ENCODE data around the gene C5AR1.

The C5AR1 gene

DNA sequence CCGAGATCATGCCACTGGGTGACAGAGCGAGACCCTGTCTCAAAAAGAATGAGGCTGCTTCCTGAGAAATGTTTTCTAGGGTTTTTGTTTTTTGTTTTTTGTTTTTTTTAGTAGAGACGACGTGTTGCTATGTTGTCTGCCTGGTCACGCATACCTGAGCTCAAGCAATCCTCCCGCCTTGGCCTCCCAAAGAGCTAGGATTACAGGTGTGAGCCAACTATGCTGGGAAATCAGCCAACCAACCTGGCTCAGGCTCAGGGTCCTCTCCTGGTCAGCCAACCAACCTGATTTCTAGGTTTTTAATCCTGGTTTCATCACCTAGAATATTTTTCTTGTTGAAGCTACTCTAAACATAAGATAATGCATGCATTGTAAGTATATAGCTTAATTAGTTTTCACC lies 47.2 kb downstream of the C5AR1 start:
- TF ChIP-seq CREB1 (IDR thresholded peaks at IDR 0.05; ENCODE audit: low read depth) (no peak), EGR1 (IDR thresholded peaks at IDR 0.05) (no peak), FOXM1 (IDR thresholded peaks at IDR 0.05; ENCODE audit: borderline replicate concordance, low read depth) (peak; percentile 58; the same call in 1 of the 2 replicates), TCF12 (IDR thresholded peaks at IDR 0.05; ENCODE audit: low read depth) (peak; percentile 94), NFIC (IDR thresholded peaks at IDR 0.05) (peak; percentile 99), ZBTB7A (IDR thresholded peaks at IDR 0.05; ENCODE audit: low read depth) (no peak), YY1 (IDR thresholded peaks at IDR 0.05; ENCODE audit: low read depth) (0 out of 2 replicates have a peak, but pooled peaks have one; percentile 25), CEBPB (IDR thresholded peaks at IDR 0.05) (peak; percentile 71), EP300 (IDR thresholded peaks at IDR 0.05; ENCODE audit: borderline replicate concordance) (peak; percentile 89), RAD21 (IDR thresholded peaks at IDR 0.05; ENCODE audit: low read depth) (0 out of 2 replicates have a peak, but pooled peaks have one; percentile 3), TEAD4 (IDR thresholded peaks at IDR 0.05) (peak; percentile 98), TAF1 (IDR thresholded peaks at IDR 0.05; ENCODE audit: low read depth) (no peak)
- TF ChIP-seq, protein P1, sequence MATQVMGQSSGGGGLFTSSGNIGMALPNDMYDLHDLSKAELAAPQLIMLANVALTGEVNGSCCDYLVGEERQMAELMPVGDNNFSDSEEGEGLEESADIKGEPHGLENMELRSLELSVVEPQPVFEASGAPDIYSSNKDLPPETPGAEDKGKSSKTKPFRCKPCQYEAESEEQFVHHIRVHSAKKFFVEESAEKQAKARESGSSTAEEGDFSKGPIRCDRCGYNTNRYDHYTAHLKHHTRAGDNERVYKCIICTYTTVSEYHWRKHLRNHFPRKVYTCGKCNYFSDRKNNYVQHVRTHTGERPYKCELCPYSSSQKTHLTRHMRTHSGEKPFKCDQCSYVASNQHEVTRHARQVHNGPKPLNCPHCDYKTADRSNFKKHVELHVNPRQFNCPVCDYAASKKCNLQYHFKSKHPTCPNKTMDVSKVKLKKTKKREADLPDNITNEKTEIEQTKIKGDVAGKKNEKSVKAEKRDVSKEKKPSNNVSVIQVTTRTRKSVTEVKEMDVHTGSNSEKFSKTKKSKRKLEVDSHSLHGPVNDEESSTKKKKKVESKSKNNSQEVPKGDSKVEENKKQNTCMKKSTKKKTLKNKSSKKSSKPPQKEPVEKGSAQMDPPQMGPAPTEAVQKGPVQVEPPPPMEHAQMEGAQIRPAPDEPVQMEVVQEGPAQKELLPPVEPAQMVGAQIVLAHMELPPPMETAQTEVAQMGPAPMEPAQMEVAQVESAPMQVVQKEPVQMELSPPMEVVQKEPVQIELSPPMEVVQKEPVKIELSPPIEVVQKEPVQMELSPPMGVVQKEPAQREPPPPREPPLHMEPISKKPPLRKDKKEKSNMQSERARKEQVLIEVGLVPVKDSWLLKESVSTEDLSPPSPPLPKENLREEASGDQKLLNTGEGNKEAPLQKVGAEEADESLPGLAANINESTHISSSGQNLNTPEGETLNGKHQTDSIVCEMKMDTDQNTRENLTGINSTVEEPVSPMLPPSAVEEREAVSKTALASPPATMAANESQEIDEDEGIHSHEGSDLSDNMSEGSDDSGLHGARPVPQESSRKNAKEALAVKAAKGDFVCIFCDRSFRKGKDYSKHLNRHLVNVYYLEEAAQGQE (IDR thresholded peaks at IDR 0.05; ENCODE audit: low read depth): no peak
- TF ChIP-seq, protein P2, sequence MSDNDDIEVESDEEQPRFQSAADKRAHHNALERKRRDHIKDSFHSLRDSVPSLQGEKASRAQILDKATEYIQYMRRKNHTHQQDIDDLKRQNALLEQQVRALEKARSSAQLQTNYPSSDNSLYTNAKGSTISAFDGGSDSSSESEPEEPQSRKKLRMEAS (IDR thresholded peaks at IDR 0.05): peak; percentile 70
- TF ChIP-seq, protein P3, sequence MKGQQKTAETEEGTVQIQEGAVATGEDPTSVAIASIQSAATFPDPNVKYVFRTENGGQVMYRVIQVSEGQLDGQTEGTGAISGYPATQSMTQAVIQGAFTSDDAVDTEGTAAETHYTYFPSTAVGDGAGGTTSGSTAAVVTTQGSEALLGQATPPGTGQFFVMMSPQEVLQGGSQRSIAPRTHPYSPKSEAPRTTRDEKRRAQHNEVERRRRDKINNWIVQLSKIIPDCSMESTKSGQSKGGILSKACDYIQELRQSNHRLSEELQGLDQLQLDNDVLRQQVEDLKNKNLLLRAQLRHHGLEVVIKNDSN (IDR thresholded peaks at IDR 0.05): 0 out of 2 replicates have a peak, but pooled peaks have one; percentile 36

DNA sequence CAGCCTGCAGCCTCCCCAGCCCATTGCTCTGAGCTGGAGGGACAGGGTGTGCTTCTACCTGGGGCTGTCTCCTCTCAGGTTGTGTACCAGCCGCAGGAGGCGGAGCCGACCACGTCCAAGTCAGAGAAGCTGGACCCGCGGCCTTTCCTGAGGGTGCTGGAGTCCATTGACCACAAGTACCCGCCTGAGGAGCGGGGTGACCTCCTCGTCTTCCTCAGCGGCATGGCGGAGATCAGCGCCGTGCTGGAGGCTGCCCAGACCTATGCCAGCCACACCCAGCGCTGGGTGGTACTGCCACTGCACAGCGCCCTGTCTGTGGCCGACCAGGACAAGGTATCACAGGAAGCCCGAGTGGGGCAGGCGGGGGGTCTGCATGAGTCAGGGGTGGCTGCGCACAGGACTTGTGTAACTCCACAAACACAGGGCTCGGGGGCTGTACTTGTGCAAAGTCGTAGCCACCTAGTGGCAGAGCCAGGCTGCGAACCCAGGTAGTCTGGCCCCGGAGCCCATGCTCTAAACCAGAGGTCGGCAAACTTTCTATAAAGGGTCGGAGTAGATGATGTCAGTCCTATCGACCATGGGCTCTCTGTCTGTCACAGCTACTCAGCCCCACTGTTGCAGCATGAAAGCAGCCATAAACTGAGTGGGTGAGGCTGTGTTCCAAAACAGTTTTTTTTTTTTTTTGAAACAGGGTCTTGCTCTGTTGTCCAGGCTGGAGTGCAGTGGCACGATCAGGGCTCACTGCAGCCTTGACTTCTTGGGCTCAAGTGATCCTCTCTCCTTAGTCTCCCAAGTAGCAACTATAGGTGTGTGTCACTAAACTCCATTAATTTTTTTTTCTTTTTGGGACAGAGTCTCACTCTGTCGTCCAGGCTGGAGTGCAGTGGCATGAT lies 48.4 kb downstream of the C5AR1 start:
- TF ChIP-seq CEBPB (IDR thresholded peaks at IDR 0.05): no peak
- TF ChIP-seq NFIC (IDR thresholded peaks at IDR 0.05): no peak
- no peak for TF ChIP-seq CREB1 (IDR thresholded peaks at IDR 0.05; ENCODE audit: low read depth)
- no peak for TF ChIP-seq TEAD4 (IDR thresholded peaks at IDR 0.05)
- TF ChIP-seq FOXM1 (IDR thresholded peaks at IDR 0.05; ENCODE audit: borderline replicate concordance, low read depth): no peak

DNA sequence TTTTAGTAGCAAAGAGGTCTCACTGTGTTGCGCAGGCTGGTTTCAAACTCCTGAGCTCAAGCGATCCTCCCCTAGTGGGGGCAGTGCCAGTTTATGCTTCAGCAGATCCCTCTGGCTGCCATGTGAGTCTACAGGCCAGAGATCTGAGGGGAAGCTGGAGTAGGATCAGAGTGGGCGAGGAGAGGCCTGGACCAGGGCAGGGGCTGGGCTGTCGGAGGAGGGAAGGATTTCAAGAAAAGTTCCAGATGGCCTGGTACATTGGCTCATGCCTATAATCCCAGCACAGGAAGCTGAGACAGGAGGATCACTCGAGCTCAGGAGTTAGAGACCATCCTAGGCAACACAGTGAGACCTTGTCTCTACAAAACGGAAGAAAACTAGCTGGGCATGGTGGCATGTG lies 49.3 kb downstream of the C5AR1 start:
- TF ChIP-seq, protein P3 (IDR thresholded peaks at IDR 0.05): no peak
- TF ChIP-seq TAF1 (IDR thresholded peaks at IDR 0.05; ENCODE audit: low read depth) (no peak), CEBPB (IDR thresholded peaks at IDR 0.05) (no peak), YY1 (IDR thresholded peaks at IDR 0.05; ENCODE audit: low read depth) (no peak), EP300 (IDR thresholded peaks at IDR 0.05; ENCODE audit: borderline replicate concordance) (no peak), TEAD4 (IDR thresholded peaks at IDR 0.05) (no peak), NFIC (IDR thresholded peaks at IDR 0.05) (no peak), EGR1 (IDR thresholded peaks at IDR 0.05) (no peak), ZBTB7A (IDR thresholded peaks at IDR 0.05; ENCODE audit: low read depth) (no peak), TCF12 (IDR thresholded peaks at IDR 0.05; ENCODE audit: low read depth) (no peak)

DNA sequence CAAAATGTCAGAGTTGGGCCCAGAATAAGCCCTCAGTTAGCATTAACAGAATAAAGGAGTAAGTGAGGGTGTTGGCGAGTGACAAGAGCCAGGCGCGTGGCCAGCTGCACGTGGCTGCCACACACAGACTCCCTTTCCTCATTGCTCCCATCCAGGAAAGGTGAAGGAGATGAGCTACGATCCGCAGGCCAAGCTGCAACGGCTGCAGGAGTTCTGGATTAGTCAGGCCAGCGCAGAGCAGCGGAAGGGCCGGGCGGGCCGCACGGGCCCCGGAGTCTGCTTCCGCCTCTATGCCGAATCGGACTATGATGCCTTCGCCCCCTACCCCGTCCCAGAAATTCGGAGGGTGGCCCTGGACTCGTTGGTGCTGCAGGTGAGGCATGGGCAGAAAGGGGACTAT lies 52.7 kb downstream of the C5AR1 start:
- TF ChIP-seq, protein P1 (IDR thresholded peaks at IDR 0.05; ENCODE audit: low read depth): no peak
- TF ChIP-seq EP300 (IDR thresholded peaks at IDR 0.05; ENCODE audit: borderline replicate concordance): no peak
- TF ChIP-seq, protein P3 (IDR thresholded peaks at IDR 0.05): no peak

DNA sequence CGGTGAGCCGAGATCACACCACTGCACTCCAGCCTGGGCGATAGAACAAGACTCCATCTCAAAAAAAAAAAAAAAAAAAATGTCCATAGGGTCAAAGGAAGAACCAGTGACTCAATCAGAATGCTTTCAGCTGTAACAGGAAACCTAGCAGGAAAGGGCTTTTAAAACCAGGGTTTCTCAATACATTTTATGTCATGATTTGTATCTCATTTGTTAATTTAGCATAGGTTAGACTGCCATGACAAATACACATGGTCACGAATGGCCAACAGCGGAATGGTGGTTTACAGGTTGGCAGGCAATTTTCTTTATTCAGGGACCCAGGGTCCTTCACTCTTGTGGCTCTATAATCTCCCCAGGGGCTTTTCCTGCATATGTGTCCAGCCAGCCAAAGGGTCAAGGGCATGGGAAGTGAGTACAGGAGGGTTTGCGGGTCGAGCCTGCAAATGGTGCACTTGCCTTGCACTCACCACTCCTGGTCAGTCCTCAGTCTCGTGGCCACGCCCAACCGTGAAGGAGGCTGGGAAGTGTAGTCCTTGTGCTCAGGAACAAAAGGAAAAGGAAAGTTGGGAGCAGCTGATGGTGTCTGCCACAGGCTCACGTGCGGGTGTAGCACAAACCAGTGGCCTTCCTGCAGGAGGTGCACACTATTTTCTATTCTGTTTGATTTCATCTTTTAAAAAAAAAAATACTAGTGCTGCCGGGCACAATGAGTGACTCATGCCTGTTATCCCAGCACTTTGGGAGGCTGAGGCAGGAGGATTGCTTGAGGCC lies 54.3 kb downstream of the C5AR1 start:
- no peak for TF ChIP-seq FOXM1 (IDR thresholded peaks at IDR 0.05; ENCODE audit: borderline replicate concordance, low read depth)
- no peak for TF ChIP-seq RAD21 (IDR thresholded peaks at IDR 0.05; ENCODE audit: low read depth)
- TF ChIP-seq CEBPB (IDR thresholded peaks at IDR 0.05): no peak
- TF ChIP-seq ZBTB7A (IDR thresholded peaks at IDR 0.05; ENCODE audit: low read depth): no peak
- TF ChIP-seq YY1 (IDR thresholded peaks at IDR 0.05; ENCODE audit: low read depth): no peak
- no peak for TF ChIP-seq CREB1 (IDR thresholded peaks at IDR 0.05; ENCODE audit: low read depth)
- no peak for TF ChIP-seq EP300 (IDR thresholded peaks at IDR 0.05; ENCODE audit: borderline replicate concordance)
- TF ChIP-seq TEAD4 (IDR thresholded peaks at IDR 0.05): no peak
- TF ChIP-seq, protein P1 (IDR thresholded peaks at IDR 0.05; ENCODE audit: low read depth): no peak
- TF ChIP-seq EGR1 (IDR thresholded peaks at IDR 0.05): no peak
- TF ChIP-seq, protein P3 (IDR thresholded peaks at IDR 0.05): no peak
- TF ChIP-seq, protein P2 (IDR thresholded peaks at IDR 0.05): no peak
- TF ChIP-seq NFIC (IDR thresholded peaks at IDR 0.05): no peak
- no peak for TF ChIP-seq TCF12 (IDR thresholded peaks at IDR 0.05; ENCODE audit: low read depth)
